ENCODE measurements around the gene DDN.
A peak's percentile ranks its signal among the peaks of the same experiment; 100 is the strongest.

DDN gene

GRCh38 chr12:48999371-49000131, at the start of gene DDN:
Gene DDN (minus strand): TSS chr12:48999375. CDS start chr12:48999287, 88 bp downstream.
- H3K4me1 Mint-ChIP-seq (ENCODE audit: low read depth) = peaks cover 38% of the 10 kb centered on the region
- peak; percentile 68 for DNase-seq
- no peaks in the 10 kb centered on the region for H3K9me3 Mint-ChIP-seq
- peak within 1 kb of the TSS; percentile 73 for H3K4me3 Mint-ChIP-seq
- peaks cover 62% of the 10 kb centered on the region for H3K27me3 Mint-ChIP-seq
- H3K36me3 Mint-ChIP-seq (ENCODE audit: low read depth) = peaks cover 43% of the 10 kb centered on the region
- peak within 1 kb of the TSS; percentile 77 for H3K27ac Mint-ChIP-seq

- Mint-ChIP-seq H3K36me3 (ENCODE audit: low read depth) (peaks cover 100% of the 10 kb centered on the region), H3K4me1 (ENCODE audit: low read depth) (peaks cover 2% of the 10 kb centered on the region), H3K4me3 (no peak overlapping the region), H3K27ac (no peak overlapping the region), H3K27me3 (no peaks in the 10 kb centered on the region), H3K9me3 (no peaks in the 10 kb centered on the region)
- no peak for DNase-seq
Observed at GRCh38 chr12:49048953-49049352, 49.8 kb upstream of the DDN start.

- Mint-ChIP-seq H3K27me3 (no peaks in the 10 kb centered on the region), H3K27ac (peak overlapping the region; percentile 1), H3K36me3 (ENCODE audit: low read depth) (peaks cover 100% of the 10 kb centered on the region), H3K4me1 (ENCODE audit: low read depth) (no peaks in the 10 kb centered on the region), H3K4me3 (no peak overlapping the region), H3K9me3 (no peaks in the 10 kb centered on the region)
- DNase-seq = no peak
Observed at GRCh38 chr12:49046129-49046895, 47.1 kb upstream of the DDN start.

GRCh38 chr12:49044660-49045059, 45.5 kb upstream of the DDN start:
- Mint-ChIP-seq H3K27me3 (no peaks in the 10 kb centered on the region), H3K4me1 (ENCODE audit: low read depth) (no peaks in the 10 kb centered on the region), H3K36me3 (ENCODE audit: low read depth) (peaks cover 100% of the 10 kb centered on the region), H3K4me3 (no peak overlapping the region), H3K27ac (no peak overlapping the region), H3K9me3 (no peaks in the 10 kb centered on the region)
- DNase-seq = no peak

- no peaks in the 10 kb centered on the region for H3K27me3 Mint-ChIP-seq
- no peaks in the 10 kb centered on the region for H3K4me1 Mint-ChIP-seq (ENCODE audit: low read depth)
- peak overlapping the region; percentile 22 for H3K27ac Mint-ChIP-seq
- peak; percentile 82 for DNase-seq
- no peaks in the 10 kb centered on the region for H3K9me3 Mint-ChIP-seq
- H3K4me3 Mint-ChIP-seq = no peak overlapping the region
- peaks cover 100% of the 10 kb centered on the region for H3K36me3 Mint-ChIP-seq (ENCODE audit: low read depth)
Observed at GRCh38 chr12:49043856-49044258, 44.7 kb upstream of the DDN start.

GRCh38 chr12:49043241-49043640, 44.1 kb upstream of the DDN start:
- DNase-seq = no peak
- no peaks in the 10 kb centered on the region for H3K4me1 Mint-ChIP-seq (ENCODE audit: low read depth)
- no peaks in the 10 kb centered on the region for H3K9me3 Mint-ChIP-seq
- H3K36me3 Mint-ChIP-seq (ENCODE audit: low read depth) = peaks cover 100% of the 10 kb centered on the region
- no peak overlapping the region for H3K4me3 Mint-ChIP-seq
- no peaks in the 10 kb centered on the region for H3K27me3 Mint-ChIP-seq
- H3K27ac Mint-ChIP-seq = no peak overlapping the region

- Mint-ChIP-seq H3K36me3 (ENCODE audit: low read depth) (peaks cover 100% of the 10 kb centered on the region), H3K27me3 (no peaks in the 10 kb centered on the region), H3K4me3 (no peak overlapping the region), H3K4me1 (ENCODE audit: low read depth) (no peaks in the 10 kb centered on the region), H3K27ac (no peak overlapping the region), H3K9me3 (no peaks in the 10 kb centered on the region)
- DNase-seq = no peak
Observed at GRCh38 chr12:49041881-49042484, 42.8 kb upstream of the DDN start.

GRCh38 chr12:49041036-49041880, 42.1 kb upstream of the DDN start:
- Mint-ChIP-seq H3K27ac (no peak overlapping the region), H3K27me3 (no peaks in the 10 kb centered on the region), H3K4me1 (ENCODE audit: low read depth) (no peaks in the 10 kb centered on the region), H3K9me3 (no peaks in the 10 kb centered on the region), H3K36me3 (ENCODE audit: low read depth) (peaks cover 99% of the 10 kb centered on the region), H3K4me3 (no peak overlapping the region)
- DNase-seq = no peak

- Mint-ChIP-seq H3K4me1 (ENCODE audit: low read depth) (no peaks in the 10 kb centered on the region), H3K27me3 (no peaks in the 10 kb centered on the region), H3K4me3 (no peak overlapping the region), H3K27ac (no peak overlapping the region), H3K36me3 (ENCODE audit: low read depth) (peaks cover 99% of the 10 kb centered on the region), H3K9me3 (no peaks in the 10 kb centered on the region)
- DNase-seq = no peak
Observed at GRCh38 chr12:49040364-49040855, 41.2 kb upstream of the DDN start.

- H3K27me3 Mint-ChIP-seq = no peaks in the 10 kb centered on the region
- no peak overlapping the region for H3K27ac Mint-ChIP-seq
- no peaks in the 10 kb centered on the region for H3K9me3 Mint-ChIP-seq
- H3K36me3 Mint-ChIP-seq (ENCODE audit: low read depth) = peaks cover 99% of the 10 kb centered on the region
- no peaks in the 10 kb centered on the region for H3K4me1 Mint-ChIP-seq (ENCODE audit: low read depth)
- no peak for DNase-seq
- H3K4me3 Mint-ChIP-seq = no peak overlapping the region
Observed at GRCh38 chr12:49039421-49040363, 40.5 kb upstream of the DDN start.

- DNase-seq = no peak
- Mint-ChIP-seq H3K27ac (no peak overlapping the region), H3K27me3 (no peaks in the 10 kb centered on the region), H3K4me3 (no peak overlapping the region), H3K4me1 (ENCODE audit: low read depth) (no peaks in the 10 kb centered on the region), H3K36me3 (ENCODE audit: low read depth) (peaks cover 99% of the 10 kb centered on the region), H3K9me3 (no peaks in the 10 kb centered on the region)
Observed at GRCh38 chr12:49038291-49038955, 39.2 kb upstream of the DDN start.

GRCh38 chr12:49037947-49038237, 38.7 kb upstream of the DDN start:
- Mint-ChIP-seq H3K4me3 (no peak overlapping the region), H3K27ac (no peak overlapping the region), H3K27me3 (no peaks in the 10 kb centered on the region), H3K9me3 (no peaks in the 10 kb centered on the region), H3K4me1 (ENCODE audit: low read depth) (no peaks in the 10 kb centered on the region), H3K36me3 (ENCODE audit: low read depth) (peaks cover 99% of the 10 kb centered on the region)
- no peak for DNase-seq
